HL-60/S4 treated with phorbol 12-myristate 13-acetate at 8.2 ng/mL for 4 days and 3 days (cell line): ENCODE results near the gene ERCC3.

Experiments
- in situ Hi-C: fragments of 300-500 bp; cut with MboI; formaldehyde crosslinking; loops from 2 replicates; pipeline ENCODE4 v1.15.0; 2022; ENCODE audit warnings: low sequenced_read_pairs

Gene ERCC3

GRCh38 chr2:127293748-127294562 lies at the start of gene ERCC3:
TSS of gene ERCC3 (minus strand) at chr2:127294144. CDS start at chr2:127294081, 63 bp downstream.
- in situ Hi-C loops, result no loop called here

- in situ Hi-C loops, result no loop called here
Observed at GRCh38 chr2:127343277-127343676, 49.3 kb upstream of the ERCC3 start.

GRCh38 chr2:127342101-127342500 lies 48.2 kb upstream of the ERCC3 start:
- in situ Hi-C loops, result no loop called here

GRCh38 chr2:127332335-127332734 lies 38.4 kb upstream of the ERCC3 start:
- in situ Hi-C loops, result no loop called here

DNA sequence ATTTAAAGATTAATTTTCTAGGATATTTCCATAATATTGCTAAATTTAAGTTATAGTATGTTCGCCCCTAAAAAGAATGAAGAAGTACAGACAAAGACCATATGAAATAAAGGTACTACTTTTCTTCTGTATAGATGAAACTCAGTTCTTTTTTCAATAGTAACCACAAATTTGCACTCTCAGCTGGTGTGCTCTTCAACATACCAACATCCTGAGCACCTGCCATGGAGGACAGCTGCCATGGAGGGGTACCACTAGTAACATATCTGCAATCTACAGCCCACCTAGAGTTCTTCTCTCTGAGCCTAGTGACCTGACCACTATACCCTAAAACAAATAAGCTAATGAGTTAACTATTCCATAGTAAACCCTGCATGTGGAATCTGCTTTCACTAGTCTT lies 36.8 kb upstream of the ERCC3 start:
- in situ Hi-C loops, result no loop called here

GRCh38 chr2:127326289-127326945 lies 32.5 kb upstream of the ERCC3 start:
- in situ Hi-C loops, result no loop called here

- in situ Hi-C loops, result no loop called here
Observed at GRCh38 chr2:127324635-127325034, 30.7 kb upstream of the ERCC3 start.

DNA sequence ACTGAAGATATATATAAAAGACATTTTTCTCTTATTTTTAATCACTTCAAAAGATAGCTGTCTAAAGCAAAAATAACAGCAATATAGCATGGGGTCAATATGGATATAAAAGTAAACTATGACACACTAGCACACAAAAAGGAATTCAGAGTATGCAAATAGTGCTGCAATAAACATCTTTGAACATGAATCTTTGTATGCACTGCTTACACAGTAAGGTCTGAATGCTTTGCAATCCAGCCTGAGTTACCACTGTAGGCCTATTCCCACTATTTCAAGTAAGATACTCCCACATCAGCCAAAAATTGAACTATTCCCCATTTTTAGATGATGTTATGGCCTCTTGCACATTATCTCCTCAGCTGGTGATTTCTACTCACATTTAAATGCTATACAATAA lies 27.4 kb upstream of the ERCC3 start:
- in situ Hi-C loops, result no loop called here

GRCh38 chr2:127320586-127321275 lies 26.8 kb upstream of the ERCC3 start:
- in situ Hi-C loops, result no loop called here

GRCh38 chr2:127320067-127320466 lies 26.1 kb upstream of the ERCC3 start:
- in situ Hi-C loops, result no loop called here

GRCh38 chr2:127314193-127314988 lies 20.4 kb upstream of the ERCC3 start:
- in situ Hi-C loops, result no loop called here

DNA sequence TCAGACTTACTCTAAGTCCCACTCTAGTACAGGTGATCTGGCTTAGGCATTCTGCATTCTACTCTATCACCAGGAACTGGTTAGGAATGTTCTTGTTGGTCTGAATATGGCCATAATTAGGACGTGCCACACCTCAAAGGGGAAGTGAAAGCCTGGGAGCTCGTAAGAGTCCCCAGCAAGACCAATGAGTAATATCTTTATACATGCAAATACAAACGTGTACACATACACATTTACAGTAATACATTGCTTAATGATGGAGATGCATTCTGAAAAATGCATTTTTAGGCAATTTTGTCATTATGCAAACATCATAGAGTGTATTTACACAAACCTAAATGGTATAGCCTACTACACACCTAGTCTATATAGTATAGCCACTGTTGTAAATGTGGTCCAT lies 19.5 kb upstream of the ERCC3 start:
- in situ Hi-C loops, result no loop called here

- in situ Hi-C loops, result no loop called here
Observed at GRCh38 chr2:127310980-127311379, 17.0 kb upstream of the ERCC3 start.

- in situ Hi-C loops, result no loop called here
Observed at GRCh38 chr2:127309468-127309867, 15.5 kb upstream of the ERCC3 start.

GRCh38 chr2:127308586-127309138 lies 14.7 kb upstream of the ERCC3 start:
- in situ Hi-C loops, result no loop called here

GRCh38 chr2:127305990-127306585 lies 12.1 kb upstream of the ERCC3 start:
- in situ Hi-C loops, result no loop called here

- in situ Hi-C loops, result no loop called here
Observed at GRCh38 chr2:127302168-127302567, 8.2 kb upstream of the ERCC3 start.

DNA sequence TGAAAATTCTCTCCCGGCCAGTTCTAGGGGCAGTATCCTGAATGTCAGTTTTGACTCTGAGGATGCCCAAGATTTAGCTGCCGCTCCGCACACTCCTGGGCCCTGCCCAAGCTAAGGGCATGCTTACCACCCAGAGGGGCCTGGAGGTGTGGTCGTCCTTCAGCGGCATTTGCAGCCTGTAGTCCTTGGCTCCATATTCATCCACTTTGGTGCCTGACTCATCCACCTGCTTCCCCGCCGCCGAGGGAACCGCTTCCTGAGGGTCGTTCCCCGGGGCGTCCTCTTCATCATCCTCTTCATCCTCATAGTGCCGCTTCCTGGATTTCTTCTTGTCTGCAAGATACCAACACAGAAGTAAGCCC lies 577 bp downstream of the ERCC3 start:
- in situ Hi-C loops, result no loop called here

DNA sequence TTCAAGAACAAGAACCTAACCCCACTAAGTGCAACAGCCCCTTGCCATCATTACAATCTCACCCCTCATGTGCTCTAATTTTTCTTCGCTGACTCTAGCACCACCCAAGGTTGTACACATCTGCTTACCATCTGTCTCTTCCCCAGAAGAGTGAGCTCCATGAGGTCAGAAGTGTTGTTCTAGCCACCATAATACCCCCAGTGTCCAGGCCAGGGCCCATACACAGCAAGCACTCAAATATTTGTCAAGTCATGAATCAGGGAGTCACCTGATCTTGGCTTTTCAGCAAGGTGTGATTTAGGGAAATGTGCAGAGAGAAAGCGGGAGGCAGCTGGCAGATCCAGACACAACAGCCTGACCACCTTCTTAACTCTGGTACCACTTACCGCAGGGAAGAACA lies 5.7 kb downstream of the ERCC3 start:
- in situ Hi-C loops, result no loop called here

GRCh38 chr2:127283275-127283674 lies 10.7 kb downstream of the ERCC3 start:
- in situ Hi-C loops, result no loop called here
